Activated CD4-positive, CD25-positive, alpha-beta regulatory T cell treated with anti-CD3 and anti-CD28 coated beads, Interleukin-2, amount 50 U/mL, for 24 hours (primary cell): ENCODE data around the gene RXRG.

ENCODE experiments used
- ATAC-seq, 2 donors: fragments of 150-1000 bp; cut with Tn5 transposase; one replicate each; pipeline ENCODE4 v1.10.0; 2021; ENCODE audit warnings: mild to moderate bottlenecking in 1 of 2, moderate library complexity in 1 of 2

Gene RXRG

GRCh38 chr1:165445388-165445787 is 462 bp upstream of the RXRG start:
- no peak for ATAC-seq

GRCh38 chr1:165443539-165444311 is 1.2 kb downstream of the RXRG start:
- ATAC-seq: no peak

DNA sequence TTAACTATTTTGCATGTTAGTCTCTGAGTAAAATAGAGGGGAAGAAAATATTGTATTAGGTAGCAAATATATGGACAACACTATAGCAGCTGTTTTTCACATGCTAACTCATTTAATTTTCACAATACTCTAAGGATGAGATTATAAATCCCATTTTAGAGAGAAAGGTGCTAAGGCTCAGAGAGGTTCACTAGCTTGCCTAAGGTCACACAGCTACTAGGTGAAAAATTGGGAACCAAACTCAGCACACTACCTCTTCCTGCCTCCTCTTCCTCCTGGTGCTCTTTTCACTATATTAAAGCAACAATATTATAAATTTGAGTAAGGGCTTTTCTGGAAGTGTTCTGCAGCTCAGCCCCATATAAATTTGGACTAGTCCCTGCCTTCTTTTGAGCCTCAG is 2.3 kb downstream of the RXRG start:
- no peak for ATAC-seq

- ATAC-seq: no peak
These were observed 2.9 kb downstream of the RXRG start for GRCh38 chr1:165442053-165442452.

GRCh38 chr1:165441166-165441880 is 3.6 kb downstream of the RXRG start:
- ATAC-seq: no peak

GRCh38 chr1:165439330-165439729 is 5.6 kb downstream of the RXRG start:
- no peak for ATAC-seq

DNA sequence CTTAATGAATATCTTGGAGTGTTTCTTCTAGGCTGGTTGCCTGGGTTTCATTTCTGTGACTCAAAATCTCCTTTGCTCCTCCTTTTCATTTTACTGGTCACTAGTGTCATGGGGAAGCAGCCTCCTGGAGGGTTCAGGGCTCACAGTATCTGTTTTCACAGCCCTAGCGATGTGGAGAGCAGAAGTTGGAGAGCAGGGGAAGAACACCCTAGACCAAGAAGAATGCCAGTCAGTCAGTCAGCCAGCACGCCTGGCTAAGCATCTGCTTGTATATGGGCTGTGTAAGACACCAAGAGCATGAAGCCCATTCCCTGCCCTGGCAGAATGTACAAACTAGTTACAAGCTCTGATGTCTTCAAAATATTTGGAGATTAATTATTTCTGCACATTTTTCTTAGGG is 7.9 kb downstream of the RXRG start:
- ATAC-seq: no peak

DNA sequence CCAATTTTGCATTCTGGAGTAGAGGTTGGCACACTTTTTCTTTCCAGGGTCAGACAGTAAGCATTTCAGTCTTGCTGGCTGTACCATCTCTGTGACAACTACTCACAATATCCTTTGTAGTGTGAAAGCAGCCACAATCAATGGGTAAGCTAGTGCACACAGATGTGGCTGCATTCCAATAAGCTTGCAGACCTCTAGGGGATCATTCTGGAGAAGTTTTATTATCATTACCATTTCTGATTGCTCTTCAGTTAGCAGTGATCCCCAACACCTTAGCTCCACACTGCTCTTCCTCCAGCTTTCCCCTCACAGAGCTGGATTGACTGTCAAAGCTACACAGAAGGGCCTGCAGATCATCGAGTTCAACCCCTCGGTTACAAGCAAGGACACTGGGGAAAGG is 9.1 kb downstream of the RXRG start:
- ATAC-seq: no peak

- ATAC-seq: no peak
These were observed 10.6 kb downstream of the RXRG start for GRCh38 chr1:165434281-165434680.

GRCh38 chr1:165431079-165431478 is 13.8 kb downstream of the RXRG start:
- no peak for ATAC-seq

GRCh38 chr1:165426745-165427144 is 18.2 kb downstream of the RXRG start:
- no peak for ATAC-seq

DNA sequence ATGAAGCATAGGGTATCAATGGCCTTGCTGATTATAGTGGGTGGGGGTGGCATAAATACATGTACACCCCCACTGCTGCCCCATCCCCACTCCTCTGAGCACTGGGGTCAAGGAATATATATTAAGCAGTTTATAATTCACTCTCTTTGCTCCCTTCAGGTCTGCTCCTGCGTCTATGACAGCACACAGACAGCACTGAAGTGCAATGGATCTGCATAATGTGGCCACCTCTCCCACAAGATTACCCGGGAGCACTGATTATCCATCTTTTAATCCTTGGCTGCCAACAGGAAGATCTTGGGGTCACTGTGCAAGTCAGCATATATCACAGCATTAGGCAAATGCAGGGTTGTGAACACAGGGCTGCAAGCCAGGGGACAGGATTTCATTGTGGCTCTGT is 19.3 kb downstream of the RXRG start:
- ATAC-seq: no peak

GRCh38 chr1:165424454-165425216 is 20.3 kb downstream of the RXRG start:
- peak; percentile 32 to 78 for ATAC-seq

- no peak for ATAC-seq
These were observed 21.8 kb downstream of the RXRG start for GRCh38 chr1:165423136-165423535.

- ATAC-seq: no peak
These were observed 24.3 kb downstream of the RXRG start for GRCh38 chr1:165420655-165421054.

DNA sequence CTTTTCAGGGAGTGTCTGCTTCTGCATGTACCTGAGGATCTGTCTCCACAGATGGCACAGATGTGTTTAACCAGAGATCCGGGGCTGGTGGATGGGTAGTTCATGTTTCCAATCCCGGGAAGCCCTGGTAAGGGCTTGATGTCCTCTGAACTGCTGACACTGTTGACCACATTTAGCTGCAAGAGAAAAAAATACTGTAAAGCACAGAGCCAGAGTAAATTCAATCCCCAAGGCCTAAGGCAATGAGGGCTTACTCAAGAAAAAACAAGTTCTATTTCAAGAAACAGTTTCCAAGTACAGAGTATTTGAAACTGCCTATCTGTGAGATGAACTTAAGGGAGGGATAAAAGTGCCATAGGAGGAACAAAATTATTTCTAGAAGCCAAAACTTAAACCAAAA is 25.1 kb downstream of the RXRG start:
- ATAC-seq: no peak

DNA sequence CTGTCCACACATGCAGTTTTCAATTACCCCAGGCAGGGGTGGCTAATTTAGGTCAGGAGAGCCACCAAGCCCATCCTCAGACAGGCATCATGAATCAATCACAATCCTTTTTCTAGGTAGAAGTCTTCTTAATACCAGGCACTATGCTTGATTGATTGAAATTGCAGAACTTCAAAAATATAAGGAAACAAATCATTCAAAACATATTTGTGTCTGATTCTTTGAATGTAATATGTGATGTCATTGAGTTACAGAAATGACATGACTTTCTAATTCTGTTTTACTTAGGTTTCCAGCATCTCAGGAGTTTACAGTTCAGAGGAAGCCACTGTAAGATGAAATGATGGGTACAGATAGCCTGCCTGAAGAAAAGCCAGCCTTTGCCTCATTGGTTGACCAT is 26.7 kb downstream of the RXRG start:
- ATAC-seq: no peak

- no peak for ATAC-seq
These were observed 28.1 kb downstream of the RXRG start for GRCh38 chr1:165416876-165417275.

DNA sequence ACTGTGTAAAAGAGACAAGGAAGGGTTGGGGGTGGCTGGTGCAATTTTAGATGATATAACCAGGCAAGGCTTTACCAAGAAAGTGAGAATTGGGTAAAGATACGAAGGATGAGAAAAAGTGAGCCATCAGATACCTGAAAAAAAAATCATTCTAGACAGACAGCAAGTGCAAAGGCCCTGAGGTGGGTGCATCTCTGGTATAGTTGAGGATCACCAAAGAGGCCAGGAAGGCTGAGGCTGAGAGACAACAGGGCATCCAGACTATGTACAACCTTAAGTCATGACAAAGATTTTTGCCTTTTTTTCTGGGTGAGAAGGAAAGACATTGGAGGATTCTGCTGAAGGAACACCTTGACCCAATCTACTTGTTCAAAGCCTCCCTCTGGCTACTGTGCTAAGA is 29.9 kb downstream of the RXRG start:
- no peak for ATAC-seq

DNA sequence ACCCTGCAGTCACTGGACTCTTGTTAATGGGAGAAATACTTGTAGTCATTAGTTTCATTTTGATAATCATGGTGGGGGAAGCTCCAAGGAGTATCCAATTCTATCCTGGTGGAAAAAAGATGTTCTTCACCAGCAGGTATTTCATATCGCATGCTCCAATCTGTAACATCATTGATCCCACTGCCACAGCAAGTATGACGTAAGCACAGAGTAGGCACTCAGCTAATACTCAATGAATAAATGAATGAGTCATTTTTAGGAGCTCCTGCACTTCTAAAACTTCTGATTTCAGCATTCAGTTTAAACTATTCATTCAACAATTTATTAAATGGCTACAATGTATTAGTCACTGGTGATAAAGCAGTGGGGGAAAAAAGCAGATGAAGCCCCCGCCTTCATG is 30.3 kb downstream of the RXRG start:
- ATAC-seq: no peak

DNA sequence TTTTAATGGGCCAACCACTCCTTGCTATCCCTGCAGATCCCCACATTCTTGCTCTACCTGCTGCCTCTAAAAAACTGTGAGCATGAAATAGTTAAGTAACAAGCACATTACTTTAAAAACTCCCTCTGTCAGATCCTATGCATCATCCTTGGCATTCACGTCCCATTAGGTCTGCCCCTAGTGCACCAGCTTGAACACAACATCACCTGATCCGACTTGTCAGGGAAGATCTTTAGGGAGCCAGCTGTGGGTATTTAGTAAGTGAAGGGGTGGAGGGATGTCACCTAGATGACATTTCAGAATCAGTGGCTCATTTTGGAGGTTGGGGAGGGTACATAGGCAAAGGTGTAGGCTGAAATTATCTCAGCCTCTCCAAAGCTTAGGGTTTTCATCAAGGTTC is 33.5 kb downstream of the RXRG start:
- ATAC-seq: no peak

DNA sequence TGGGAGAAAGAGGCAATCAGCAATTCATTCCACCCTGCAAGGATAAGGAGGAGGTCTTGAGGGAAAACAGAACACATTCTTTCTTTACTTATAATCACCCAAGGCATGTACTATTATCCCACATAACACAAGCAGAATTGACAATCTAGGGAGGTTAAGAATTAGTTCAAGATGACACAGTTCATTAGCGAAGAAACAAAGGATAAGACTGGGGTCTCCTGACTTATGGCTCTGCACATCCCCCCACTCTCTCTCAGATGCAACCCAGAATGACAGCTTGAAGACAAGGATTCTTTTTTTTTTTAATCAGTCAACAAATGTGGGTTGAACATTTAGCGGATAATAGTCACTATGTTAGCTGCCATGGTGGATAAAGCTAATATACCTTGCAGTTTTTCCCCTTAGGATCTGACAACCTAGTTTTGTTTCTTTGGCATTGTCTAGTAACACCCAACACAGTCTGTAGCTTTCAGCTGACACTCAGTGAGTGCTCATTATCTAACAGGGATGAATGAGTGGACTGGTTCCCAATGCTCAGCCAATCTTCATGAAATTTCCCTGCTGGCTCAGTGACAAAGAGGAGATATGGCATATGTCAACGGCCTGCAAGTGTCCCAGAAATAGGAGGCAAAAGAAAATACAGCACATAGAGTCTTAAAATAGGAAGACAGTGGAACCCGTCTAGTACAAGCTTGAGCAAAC is 35.1 kb downstream of the RXRG start:
- ATAC-seq: no peak

- ATAC-seq: no peak
These were observed 36.4 kb downstream of the RXRG start for GRCh38 chr1:165408518-165408917.
